LHCN-M2 (cell line): Measurements from ENCODE around the gene PRDM11. TPM values are rescaled to one million over a fixed set of nuclear protein-coding genes. Genes with fewer than 3 reads are reported as not detected.

Source experiments
- DNase-seq: peaks from one replicate; pipeline ENCODE4 v3.0.0-alpha.2; 2012; ENCODE audit warnings: low read depth
- total RNA-seq: library from RNA; depleted of rRNA; stranded (reverse); fragments of >200 nt; gene quantifications from 2 replicates; pipeline ENCODE4 v1.2.3, GENCODE V29; 2014

The PRDM11 gene
- total RNA-seq, 1 experiment from 2014 or later = 4.6 TPM

GRCh38 chr11:45260071-45260470 is 113.6 kb downstream of the PRDM11 start:
- no peak for DNase-seq

GRCh38 chr11:45262900-45263299 is 116.5 kb downstream of the PRDM11 start:
- DNase-seq = no peak

GRCh38 chr11:45263773-45264172 is 117.3 kb downstream of the PRDM11 start:
- DNase-seq = no peak

GRCh38 chr11:45264839-45265515 is 118.5 kb downstream of the PRDM11 start:
- peak; percentile 91 for DNase-seq

- DNase-seq = no peak
These were observed 119.7 kb downstream of the PRDM11 start for GRCh38 chr11:45265969-45266675.

GRCh38 chr11:45266676-45267020 is 120.2 kb downstream of the PRDM11 start:
- no peak for DNase-seq

- no peak for DNase-seq
These were observed 120.6 kb downstream of the PRDM11 start for GRCh38 chr11:45267052-45267451.

- no peak for DNase-seq
These were observed 121.3 kb downstream of the PRDM11 start for GRCh38 chr11:45267652-45268299.

GRCh38 chr11:45269678-45270077 is 123.2 kb downstream of the PRDM11 start:
- DNase-seq = no peak

GRCh38 chr11:45270946-45271716 is 124.7 kb downstream of the PRDM11 start:
- DNase-seq = no peak

GRCh38 chr11:45272701-45273100 is 126.3 kb downstream of the PRDM11 start:
- DNase-seq = no peak

GRCh38 chr11:45273509-45273908 is 127.1 kb downstream of the PRDM11 start:
- no peak for DNase-seq

- DNase-seq = no peak
These were observed 127.8 kb downstream of the PRDM11 start for GRCh38 chr11:45274206-45274605.

- DNase-seq = peak; percentile 61
These were observed 129.4 kb downstream of the PRDM11 start for GRCh38 chr11:45275828-45276227.

GRCh38 chr11:45278714-45279113 is 132.3 kb downstream of the PRDM11 start:
- no peak for DNase-seq

- DNase-seq = no peak
These were observed 133.2 kb downstream of the PRDM11 start for GRCh38 chr11:45279645-45280044.

GRCh38 chr11:45280449-45280848 is 134.0 kb downstream of the PRDM11 start:
- no peak for DNase-seq

GRCh38 chr11:45282081-45282480 is 135.6 kb downstream of the PRDM11 start:
- DNase-seq = no peak
